ENCODE results near the gene RNF224. TPM values are rescaled to one million over a fixed set of nuclear protein-coding genes. Genes with fewer than 3 reads are reported as not detected.
A peak's percentile ranks its signal among the peaks of the same experiment; 100 is the strongest.

RNF224 gene
- total and polyA plus RNA-seq, 2 of the 13 experiments (the other 11 are each of a cell fraction or from before 2014, with no cell fraction given), result 0.09 TPM; not detected in 1

GRCh38 chr9:137198051-137198901, 29.0 kb upstream of the RNF224 start (continued):
- TF ChIP-seq, protein P1, sequence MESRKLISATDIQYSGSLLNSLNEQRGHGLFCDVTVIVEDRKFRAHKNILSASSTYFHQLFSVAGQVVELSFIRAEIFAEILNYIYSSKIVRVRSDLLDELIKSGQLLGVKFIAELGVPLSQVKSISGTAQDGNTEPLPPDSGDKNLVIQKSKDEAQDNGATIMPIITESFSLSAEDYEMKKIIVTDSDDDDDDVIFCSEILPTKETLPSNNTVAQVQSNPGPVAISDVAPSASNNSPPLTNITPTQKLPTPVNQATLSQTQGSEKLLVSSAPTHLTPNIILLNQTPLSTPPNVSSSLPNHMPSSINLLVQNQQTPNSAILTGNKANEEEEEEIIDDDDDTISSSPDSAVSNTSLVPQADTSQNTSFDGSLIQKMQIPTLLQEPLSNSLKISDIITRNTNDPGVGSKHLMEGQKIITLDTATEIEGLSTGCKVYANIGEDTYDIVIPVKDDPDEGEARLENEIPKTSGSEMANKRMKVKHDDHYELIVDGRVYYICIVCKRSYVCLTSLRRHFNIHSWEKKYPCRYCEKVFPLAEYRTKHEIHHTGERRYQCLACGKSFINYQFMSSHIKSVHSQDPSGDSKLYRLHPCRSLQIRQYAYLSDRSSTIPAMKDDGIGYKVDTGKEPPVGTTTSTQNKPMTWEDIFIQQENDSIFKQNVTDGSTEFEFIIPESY (CRISPR knock-in tag; IDR thresholded peaks at IDR 0.05), result no peak
- TF ChIP-seq NFE2L2 (IDR thresholded peaks at IDR 0.05; ENCODE audit: low read length) (no peak), ZNF800 (CRISPR knock-in tag; IDR thresholded peaks at IDR 0.05) (no peak), HNF4G (IDR thresholded peaks at IDR 0.05; ENCODE audit: borderline replicate concordance, low read depth, low read length) (peak; percentile 62; the same call in 1 of the 2 replicates), HNF4G (CRISPR knock-in tag; IDR thresholded peaks at IDR 0.05; ENCODE audit: borderline replicate concordance, low read depth) (peak; percentile 37; the same call in 1 of the 2 replicates), MXI1 (IDR thresholded peaks at IDR 0.05; ENCODE audit: borderline replicate concordance, low read depth, low read length) (peak; percentile 39; the same call in 1 of the 3 replicates), MXD3 (CRISPR knock-in tag; IDR thresholded peaks at IDR 0.05) (no peak), ZNF431 (CRISPR knock-in tag; IDR thresholded peaks at IDR 0.05; ENCODE audit: borderline replicate concordance, low read depth) (no peak), HOXA5 (CRISPR knock-in tag; IDR thresholded peaks at IDR 0.05) (no peak), JUNB (CRISPR knock-in tag; IDR thresholded peaks at IDR 0.05; ENCODE audit: borderline replicate concordance) (no peak), PHF21A (CRISPR knock-in tag; IDR thresholded peaks at IDR 0.05) (peak; percentile 78), NR2F6 (IDR thresholded peaks at IDR 0.05) (0 out of 2 replicates have a peak, but pooled peaks have one; percentile 18), NR2F6 (CRISPR knock-in tag; IDR thresholded peaks at IDR 0.05) (peak; percentile 56), SAP130 (CRISPR knock-in tag; IDR thresholded peaks at IDR 0.05; ENCODE audit: low read depth) (peak; percentile 89), RBM39 (IDR thresholded peaks at IDR 0.05; ENCODE audit: low read depth, low read length, poor library complexity, severe bottlenecking) (no peak), POLR2G (IDR thresholded peaks at IDR 0.05; ENCODE audit: low read depth, low read length) (peak; percentile 24; the same call in 1 of the 2 replicates), MXD4 (CRISPR knock-in tag; IDR thresholded peaks at IDR 0.05) (peak; percentile 83), MED1 (CRISPR knock-in tag; IDR thresholded peaks at IDR 0.05) (peak; percentile 38; the same call in 1 of the 2 replicates), SP140L (CRISPR knock-in tag; IDR thresholded peaks at IDR 0.05; ENCODE audit: borderline replicate concordance) (no peak)
- TF ChIP-seq, protein P2, sequence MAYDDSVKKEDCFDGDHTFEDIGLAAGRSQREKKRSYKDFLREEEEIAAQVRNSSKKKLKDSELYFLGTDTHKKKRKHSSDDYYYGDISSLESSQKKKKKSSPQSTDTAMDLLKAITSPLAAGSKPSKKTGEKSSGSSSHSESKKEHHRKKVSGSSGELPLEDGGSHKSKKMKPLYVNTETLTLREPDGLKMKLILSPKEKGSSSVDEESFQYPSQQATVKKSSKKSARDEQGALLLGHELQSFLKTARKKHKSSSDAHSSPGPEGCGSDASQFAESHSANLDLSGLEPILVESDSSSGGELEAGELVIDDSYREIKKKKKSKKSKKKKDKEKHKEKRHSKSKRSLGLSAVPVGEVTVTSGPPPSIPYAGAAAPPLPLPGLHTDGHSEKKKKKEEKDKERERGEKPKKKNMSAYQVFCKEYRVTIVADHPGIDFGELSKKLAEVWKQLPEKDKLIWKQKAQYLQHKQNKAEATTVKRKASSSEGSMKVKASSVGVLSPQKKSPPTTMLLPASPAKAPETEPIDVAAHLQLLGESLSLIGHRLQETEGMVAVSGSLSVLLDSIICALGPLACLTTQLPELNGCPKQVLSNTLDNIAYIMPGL (CRISPR knock-in tag; IDR thresholded peaks at IDR 0.05; ENCODE audit: borderline replicate concordance in 1 of 2, low read depth in 1 of 2), result no peak; a peak in 1 of 4 replicates
- TF ChIP-seq, protein P3, sequence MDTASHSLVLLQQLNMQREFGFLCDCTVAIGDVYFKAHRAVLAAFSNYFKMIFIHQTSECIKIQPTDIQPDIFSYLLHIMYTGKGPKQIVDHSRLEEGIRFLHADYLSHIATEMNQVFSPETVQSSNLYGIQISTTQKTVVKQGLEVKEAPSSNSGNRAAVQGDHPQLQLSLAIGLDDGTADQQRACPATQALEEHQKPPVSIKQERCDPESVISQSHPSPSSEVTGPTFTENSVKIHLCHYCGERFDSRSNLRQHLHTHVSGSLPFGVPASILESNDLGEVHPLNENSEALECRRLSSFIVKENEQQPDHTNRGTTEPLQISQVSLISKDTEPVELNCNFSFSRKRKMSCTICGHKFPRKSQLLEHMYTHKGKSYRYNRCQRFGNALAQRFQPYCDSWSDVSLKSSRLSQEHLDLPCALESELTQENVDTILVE (CRISPR knock-in tag; IDR thresholded peaks at IDR 0.05), result no peak
